ENCODE measurements around the gene GAL3ST3. TPM values are rescaled to one million over a fixed set of nuclear protein-coding genes. Genes with fewer than 3 reads are reported as not detected.
"Not testable (repeated sequence)": the region's sequence is repeated elsewhere in the genome, so short reads cannot be mapped to it uniquely, and the experiment has no call there.

The GAL3ST3 gene, protein sequence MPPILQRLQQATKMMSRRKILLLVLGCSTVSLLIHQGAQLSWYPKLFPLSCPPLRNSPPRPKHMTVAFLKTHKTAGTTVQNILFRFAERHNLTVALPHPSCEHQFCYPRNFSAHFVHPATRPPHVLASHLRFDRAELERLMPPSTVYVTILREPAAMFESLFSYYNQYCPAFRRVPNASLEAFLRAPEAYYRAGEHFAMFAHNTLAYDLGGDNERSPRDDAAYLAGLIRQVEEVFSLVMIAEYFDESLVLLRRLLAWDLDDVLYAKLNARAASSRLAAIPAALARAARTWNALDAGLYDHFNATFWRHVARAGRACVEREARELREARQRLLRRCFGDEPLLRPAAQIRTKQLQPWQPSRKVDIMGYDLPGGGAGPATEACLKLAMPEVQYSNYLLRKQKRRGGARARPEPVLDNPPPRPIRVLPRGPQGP
- total RNA-seq (1 to 10 TPM; 1.9 to 4.6 (median 2.5) TPM), polyA plus RNA-seq (1 to 10 TPM in 1 of 2 donors, under 1 TPM in 1; 0.07 to 1.0 TPM)
- long read RNA-seq, donor 1: 0 reads
- long read RNA-seq, donor 2, partial matches to known transcripts: 0 of 7 reads
- long read RNA-seq, donor 2, other reads (novel, unspliced or antisense): 4 of 7 reads
- long read RNA-seq, donor 3, partial matches to known transcripts: 0 of 7 reads
- long read RNA-seq, donor 3, other reads (novel, unspliced or antisense): 2 of 7 reads

- H3K27ac ChIP-seq: peak within 1 kb of the TSS in 5 of 10 donors; percentile 30 to 77 (median 43)
These were observed at the start of gene GAL3ST3 for GRCh38 chr11:66048547-66049323. GAL3ST3 (minus strand) TSS chr11:66049161; CDS start chr11:66045415, 3,746 bp downstream.

DNA sequence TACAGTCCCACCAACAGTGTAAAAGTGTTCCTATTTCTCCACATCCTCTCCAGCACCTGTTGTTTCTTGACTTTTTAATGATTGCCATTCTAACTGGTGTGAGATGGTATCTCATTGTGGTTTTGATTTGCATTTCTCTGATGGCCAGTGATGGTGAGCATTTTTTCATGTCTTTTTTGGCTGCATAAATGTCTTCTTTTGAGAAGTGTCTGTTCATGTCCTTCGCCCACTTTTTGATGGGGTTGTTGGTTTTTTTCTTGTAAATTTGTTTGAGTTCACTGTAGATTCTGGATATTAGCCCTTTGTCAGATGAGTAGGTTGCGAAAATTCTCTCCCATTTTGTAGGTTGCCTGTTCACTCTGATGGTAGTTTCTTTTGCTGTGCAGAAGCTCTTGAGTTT, 43.2 kb upstream of the GAL3ST3 start:
- H3K27ac ChIP-seq; H3K4me3 ChIP-seq; H3K36me3 ChIP-seq; intact Hi-C loops (cut with DNase I); H3K9me3 ChIP-seq; ATAC-seq; H3K27me3 ChIP-seq; DNase-seq: not testable (repeated sequence)
- H3K4me1 ChIP-seq: peaks cover 0 to 16% (median 4%) of the 10 kb centered on the region in 9 donors
- WGBS, 2 donors: 96 to 100% methylated on average over 2 of the region's 2 CpGs

More at GRCh38 chr11:66048547-66049323, at the start of gene GAL3ST3:
- intact Hi-C loops (cut with DNase I): no loop called here
- ATAC-seq (no peak), DNase-seq (no peak)
- 9 to 12% methylated on average over 36 to 39 of the region's 39 CpGs for WGBS, 2 donors
- Histone ChIP-seq H3K4me1 (peaks cover 7 to 57% (median 33%) of the 10 kb centered on the region in 9 donors), H3K36me3 (peaks cover 0 to 6% (median 0%) of the 10 kb centered on the region in 9 donors), H3K4me3 (peak within 1 kb of the TSS in 8 of 10 donors; percentile 10 to 47 (median 36)), H3K9me3 (no peaks in the 10 kb centered on the region), H3K27me3 (peaks cover 0 to 28% (median 17%) of the 10 kb centered on the region in 7 donors)
- TF ChIP-seq CTCF (IDR thresholded peaks at IDR 0.05): no peak

- Histone ChIP-seq H3K27me3 (no peaks in the 10 kb centered on the region), H3K4me3 (no peak overlapping the region), H3K9me3 (peaks cover 0 to 2% (median 0%) of the 10 kb centered on the region in 11 donors), H3K36me3 (no peaks in the 10 kb centered on the region), H3K27ac (no peak overlapping the region), H3K4me1 (peaks cover 0 to 22% (median 9%) of the 10 kb centered on the region in 9 donors)
- WGBS, 2 donors: 87 to 94% methylated on average over 4 of the region's 4 CpGs
- DNase-seq (no peak), ATAC-seq (no peak)
- intact Hi-C loops (cut with DNase I): no loop called here
- TF ChIP-seq CTCF (IDR thresholded peaks at IDR 0.05): no peak
These were observed 41.3 kb upstream of the GAL3ST3 start for GRCh38 chr11:66090288-66090687.

- ATAC-seq: no peak
- Histone ChIP-seq H3K27me3 (no peaks in the 10 kb centered on the region), H3K4me3 (no peak overlapping the region), H3K36me3 (no peaks in the 10 kb centered on the region), H3K4me1 (peaks cover 2 to 35% (median 20%) of the 10 kb centered on the region in 9 donors), H3K9me3 (peaks cover 0 to 2% (median 0%) of the 10 kb centered on the region in 11 donors), H3K27ac (no peak overlapping the region)
- TF ChIP-seq CTCF (IDR thresholded peaks at IDR 0.05): no peak
- intact Hi-C loops (cut with DNase I): no loop called here
- DNase-seq: no peak
- WGBS, 2 donors: 83 to 91% methylated on average over 3 of the region's 3 CpGs
These were observed 40.1 kb upstream of the GAL3ST3 start for GRCh38 chr11:66089067-66089466.

Measured in heart right ventricle (tissue), 16 donors.